Measurements from ENCODE around the gene GJA4. TPM values are rescaled to one million over a fixed set of nuclear protein-coding genes. Genes with fewer than 3 reads are reported as not detected.

GJA4 gene
- total and polyA plus RNA-seq, 2 of the 8 experiments (the other 6 are each of a cell fraction or from before 2014, with no cell fraction given), result 3.2 to 3.9 TPM

GRCh38 chr1:34822202-34822601 lies 29.4 kb downstream of the GJA4 start (continued):
- TF ChIP-seq, protein P1, sequence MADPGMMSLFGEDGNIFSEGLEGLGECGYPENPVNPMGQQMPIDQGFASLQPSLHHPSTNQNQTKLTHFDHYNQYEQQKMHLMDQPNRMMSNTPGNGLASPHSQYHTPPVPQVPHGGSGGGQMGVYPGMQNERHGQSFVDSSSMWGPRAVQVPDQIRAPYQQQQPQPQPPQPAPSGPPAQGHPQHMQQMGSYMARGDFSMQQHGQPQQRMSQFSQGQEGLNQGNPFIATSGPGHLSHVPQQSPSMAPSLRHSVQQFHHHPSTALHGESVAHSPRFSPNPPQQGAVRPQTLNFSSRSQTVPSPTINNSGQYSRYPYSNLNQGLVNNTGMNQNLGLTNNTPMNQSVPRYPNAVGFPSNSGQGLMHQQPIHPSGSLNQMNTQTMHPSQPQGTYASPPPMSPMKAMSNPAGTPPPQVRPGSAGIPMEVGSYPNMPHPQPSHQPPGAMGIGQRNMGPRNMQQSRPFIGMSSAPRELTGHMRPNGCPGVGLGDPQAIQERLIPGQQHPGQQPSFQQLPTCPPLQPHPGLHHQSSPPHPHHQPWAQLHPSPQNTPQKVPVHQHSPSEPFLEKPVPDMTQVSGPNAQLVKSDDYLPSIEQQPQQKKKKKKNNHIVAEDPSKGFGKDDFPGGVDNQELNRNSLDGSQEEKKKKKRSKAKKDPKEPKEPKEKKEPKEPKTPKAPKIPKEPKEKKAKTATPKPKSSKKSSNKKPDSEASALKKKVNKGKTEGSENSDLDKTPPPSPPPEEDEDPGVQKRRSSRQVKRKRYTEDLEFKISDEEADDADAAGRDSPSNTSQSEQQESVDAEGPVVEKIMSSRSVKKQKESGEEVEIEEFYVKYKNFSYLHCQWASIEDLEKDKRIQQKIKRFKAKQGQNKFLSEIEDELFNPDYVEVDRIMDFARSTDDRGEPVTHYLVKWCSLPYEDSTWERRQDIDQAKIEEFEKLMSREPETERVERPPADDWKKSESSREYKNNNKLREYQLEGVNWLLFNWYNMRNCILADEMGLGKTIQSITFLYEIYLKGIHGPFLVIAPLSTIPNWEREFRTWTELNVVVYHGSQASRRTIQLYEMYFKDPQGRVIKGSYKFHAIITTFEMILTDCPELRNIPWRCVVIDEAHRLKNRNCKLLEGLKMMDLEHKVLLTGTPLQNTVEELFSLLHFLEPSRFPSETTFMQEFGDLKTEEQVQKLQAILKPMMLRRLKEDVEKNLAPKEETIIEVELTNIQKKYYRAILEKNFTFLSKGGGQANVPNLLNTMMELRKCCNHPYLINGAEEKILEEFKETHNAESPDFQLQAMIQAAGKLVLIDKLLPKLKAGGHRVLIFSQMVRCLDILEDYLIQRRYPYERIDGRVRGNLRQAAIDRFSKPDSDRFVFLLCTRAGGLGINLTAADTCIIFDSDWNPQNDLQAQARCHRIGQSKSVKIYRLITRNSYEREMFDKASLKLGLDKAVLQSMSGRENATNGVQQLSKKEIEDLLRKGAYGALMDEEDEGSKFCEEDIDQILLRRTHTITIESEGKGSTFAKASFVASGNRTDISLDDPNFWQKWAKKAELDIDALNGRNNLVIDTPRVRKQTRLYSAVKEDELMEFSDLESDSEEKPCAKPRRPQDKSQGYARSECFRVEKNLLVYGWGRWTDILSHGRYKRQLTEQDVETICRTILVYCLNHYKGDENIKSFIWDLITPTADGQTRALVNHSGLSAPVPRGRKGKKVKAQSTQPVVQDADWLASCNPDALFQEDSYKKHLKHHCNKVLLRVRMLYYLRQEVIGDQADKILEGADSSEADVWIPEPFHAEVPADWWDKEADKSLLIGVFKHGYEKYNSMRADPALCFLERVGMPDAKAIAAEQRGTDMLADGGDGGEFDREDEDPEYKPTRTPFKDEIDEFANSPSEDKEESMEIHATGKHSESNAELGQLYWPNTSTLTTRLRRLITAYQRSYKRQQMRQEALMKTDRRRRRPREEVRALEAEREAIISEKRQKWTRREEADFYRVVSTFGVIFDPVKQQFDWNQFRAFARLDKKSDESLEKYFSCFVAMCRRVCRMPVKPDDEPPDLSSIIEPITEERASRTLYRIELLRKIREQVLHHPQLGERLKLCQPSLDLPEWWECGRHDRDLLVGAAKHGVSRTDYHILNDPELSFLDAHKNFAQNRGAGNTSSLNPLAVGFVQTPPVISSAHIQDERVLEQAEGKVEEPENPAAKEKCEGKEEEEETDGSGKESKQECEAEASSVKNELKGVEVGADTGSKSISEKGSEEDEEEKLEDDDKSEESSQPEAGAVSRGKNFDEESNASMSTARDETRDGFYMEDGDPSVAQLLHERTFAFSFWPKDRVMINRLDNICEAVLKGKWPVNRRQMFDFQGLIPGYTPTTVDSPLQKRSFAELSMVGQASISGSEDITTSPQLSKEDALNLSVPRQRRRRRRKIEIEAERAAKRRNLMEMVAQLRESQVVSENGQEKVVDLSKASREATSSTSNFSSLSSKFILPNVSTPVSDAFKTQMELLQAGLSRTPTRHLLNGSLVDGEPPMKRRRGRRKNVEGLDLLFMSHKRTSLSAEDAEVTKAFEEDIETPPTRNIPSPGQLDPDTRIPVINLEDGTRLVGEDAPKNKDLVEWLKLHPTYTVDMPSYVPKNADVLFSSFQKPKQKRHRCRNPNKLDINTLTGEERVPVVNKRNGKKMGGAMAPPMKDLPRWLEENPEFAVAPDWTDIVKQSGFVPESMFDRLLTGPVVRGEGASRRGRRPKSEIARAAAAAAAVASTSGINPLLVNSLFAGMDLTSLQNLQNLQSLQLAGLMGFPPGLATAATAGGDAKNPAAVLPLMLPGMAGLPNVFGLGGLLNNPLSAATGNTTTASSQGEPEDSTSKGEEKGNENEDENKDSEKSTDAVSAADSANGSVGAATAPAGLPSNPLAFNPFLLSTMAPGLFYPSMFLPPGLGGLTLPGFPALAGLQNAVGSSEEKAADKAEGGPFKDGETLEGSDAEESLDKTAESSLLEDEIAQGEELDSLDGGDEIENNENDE (IDR thresholded peaks at IDR 0.05; ENCODE audit: insufficient replicate concordance, low read length), result no peak
- TF ChIP-seq POLR2AphosphoS5 (IDR thresholded peaks at IDR 0.05; ENCODE audit: low read depth, low read length), result no peak
- TF ChIP-seq GABPA (IDR thresholded peaks at IDR 0.05; ENCODE audit: borderline replicate concordance, insufficient read depth, low read length), result no peak
